ENCODE data around the gene BCL11B.

- no peak for TF ChIP-seq CTCF (IDR thresholded peaks at IDR 0.05; ENCODE audit: insufficient read depth, low read length, poor library complexity, severe bottlenecking)
- no peak for TF ChIP-seq EZH2phosphoT487 (conservative IDR thresholded peaks at IDR 0.05; ENCODE audit: low read length)
Observed at GRCh38 chr14:99181804-99182520, 90.0 kb downstream of the BCL11B start.

Measured in SU-DHL-6 (cell line).